Kidney (tissue), 14 donors: ENCODE measurements around the gene PTTG2. TPM values are rescaled to one million over a fixed set of nuclear protein-coding genes. Genes with fewer than 3 reads are reported as not detected.

ENCODE experiments used
- DNase-seq, 5 donors: peaks; one replicate each; pipeline ENCODE4 v3.0.0-alpha.2; 2013 to 2020
- FAIRE-seq: peaks from 2 replicates; lab custom pipeline; 2012; peaks lifted over from hg19 to GRCh38; lab: Jason Lieb, UNC
- H3K27ac ChIP-seq, 2 donors: one replicate each; pipeline ENCODE4 v1.7.0; 2013; ENCODE audit warnings: low read depth in 2 of 2, low read length in 2 of 2, inconsistent platforms in 1 of 2
- H3K27me3 ChIP-seq: one replicate; pipeline ENCODE4 v1.7.1; 2013; ENCODE audit warnings: low read length, inconsistent platforms; ENCODE audit not compliant: control insufficient read depth, insufficient read depth
- H3K36me3 ChIP-seq, 3 donors: one replicate each; pipeline versions ENCODE4 v1.7.0 to v1.7.1; 2013; ENCODE audit warnings: low read length in 3 of 3, control low read depth in 1 of 3, inconsistent platforms in 1 of 3; ENCODE audit not compliant: insufficient read depth in 3 of 3, control insufficient read depth in 2 of 3
- H3K4me1 ChIP-seq, 3 donors: one replicate each; pipeline versions ENCODE4 v1.7.0 to v1.7.1; 2013; ENCODE audit warnings: low read length in 3 of 3, inconsistent platforms in 1 of 3, low read depth in 1 of 3; ENCODE audit not compliant: control insufficient read depth in 2 of 3, insufficient read depth in 2 of 3
- H3K4me3 ChIP-seq, 3 donors: one replicate each; pipeline versions ENCODE4 v1.7.0 to v1.8.1; 2013; ENCODE audit warnings: low read length in 3 of 3, control low read depth in 1 of 3, inconsistent platforms in 1 of 3
- H3K9ac ChIP-seq, 3 donors: one replicate each; pipeline versions ENCODE4 v1.7.0 to v1.7.1; 2013; ENCODE audit warnings: low read length in 3 of 3, control low read depth in 1 of 3, inconsistent platforms in 1 of 3
- H3K9me3 ChIP-seq, 3 donors: one replicate each; pipeline versions ENCODE4 v1.7.0 to v1.7.1; 2013; ENCODE audit warnings: low read length in 3 of 3, control low read depth in 1 of 3, inconsistent platforms in 1 of 3; ENCODE audit not compliant: control insufficient read depth in 2 of 3, insufficient read depth in 1 of 3
- CTCF ChIP-seq: IDR thresholded peaks from 3 replicates; pipeline ENCODE4 v1.5.1; 2012; ENCODE audit warnings: mild to moderate bottlenecking, moderate library complexity, borderline replicate concordance; ENCODE audit not compliant: insufficient read depth; ENCODE audit errors: extremely low read depth
- intact Hi-C: fragments of 100-400 bp; cut with DNase I; formaldehyde crosslinking; loops from one replicate; pipeline ENCODE4 v1.11.1; 2022
- polyA plus RNA-seq: library from polyadenylated mRNA; stranded (reverse); fragments of 350-450 nt; fragmentation: Illumina TruSeq; extraction: RNeasy Lipid Tissue Mini Kit (QIAGEN cat#74804); gene quantifications from one replicate; pipeline ENCODE4 v1.2.3, GENCODE V29; 2014; ENCODE audit warnings: low read depth, low replicate concordance; ENCODE audit not compliant: insufficient read depth
- total RNA-seq: library from RNA; stranded (reverse); fragmentation: NEBNext Ultra II Directional; extraction: Animal tissue kit (Norgen Biotek cat#: 25700); gene quantifications from one replicate; pipeline ENCODE4 v1.2.1, GENCODE V29; 2021
- donor health status: control.
- donor health status: control.
- donor health status: control.
- donor health status: control.
- donor health status: control.
- donor health status: DM: yes; HTN: yes; CAD: no.
- donor health status: Normal renal cell carcinoma (clear cell type).

PTTG2 gene
- total and polyA plus RNA-seq, 2 donors from 2014 or later: 1.0 TPM; not detected in 1

GRCh38 chr4:37934609-37935008, 25.6 kb upstream of the PTTG2 start:
- Histone ChIP-seq H3K9ac (no peak overlapping the region), H3K9me3 (no peaks in the 10 kb centered on the region), H3K27me3 (no peaks in the 10 kb centered on the region), H3K4me1 (no peaks in the 10 kb centered on the region), H3K27ac (no peak overlapping the region), H3K36me3 (no peaks in the 10 kb centered on the region), H3K4me3 (no peak overlapping the region)
- no peak for FAIRE-seq
- intact Hi-C loops: no loop called here
- no peak for DNase-seq
- TF ChIP-seq CTCF: no peak

GRCh38 chr4:37935026-37935425, 25.2 kb upstream of the PTTG2 start:
- Histone ChIP-seq H3K36me3 (no peaks in the 10 kb centered on the region), H3K4me1 (no peaks in the 10 kb centered on the region), H3K9me3 (no peaks in the 10 kb centered on the region), H3K9ac (no peak overlapping the region), H3K27me3 (no peaks in the 10 kb centered on the region), H3K4me3 (no peak overlapping the region), H3K27ac (no peak overlapping the region)
- intact Hi-C loops: no loop called here
- no peak for TF ChIP-seq CTCF
- FAIRE-seq (no peak), DNase-seq (no peak)

GRCh38 chr4:37936889-37937498, 23.2 kb upstream of the PTTG2 start:
- Histone ChIP-seq H3K4me1 (no peaks in the 10 kb centered on the region), H3K4me3 (no peak overlapping the region), H3K9ac (no peak overlapping the region), H3K36me3 (no peaks in the 10 kb centered on the region), H3K27ac (no peak overlapping the region), H3K9me3 (no peaks in the 10 kb centered on the region), H3K27me3 (no peaks in the 10 kb centered on the region)
- no peak for DNase-seq
- FAIRE-seq: no peak
- intact Hi-C loops: no loop called here
- no peak for TF ChIP-seq CTCF

GRCh38 chr4:37938208-37938607, 22.0 kb upstream of the PTTG2 start:
- Histone ChIP-seq H3K36me3 (no peaks in the 10 kb centered on the region), H3K9me3 (no peaks in the 10 kb centered on the region), H3K4me3 (no peak overlapping the region), H3K9ac (no peak overlapping the region), H3K4me1 (no peaks in the 10 kb centered on the region), H3K27ac (no peak overlapping the region), H3K27me3 (no peaks in the 10 kb centered on the region)
- DNase-seq: no peak
- no peak for TF ChIP-seq CTCF
- intact Hi-C loops: no loop called here
- FAIRE-seq: no peak
